ENCODE results near the gene OR4K1.
"Not testable (repeated sequence)": the region's sequence is repeated elsewhere in the genome, so short reads cannot be mapped to it uniquely, and the experiment has no call there.

Gene OR4K1

GRCh38 chr14:19930617-19931016, at the start of gene OR4K1:
Gene OR4K1 (plus strand): TSS chr14:19930917. CDS start chr14:19935667, 4,750 bp downstream.
- no peak for DNase-seq

- DNase-seq, result no peak
Measured at GRCh38 chr14:19895282-19895681, 35.4 kb upstream of the OR4K1 start.

GRCh38 chr14:19900999-19901398, 29.7 kb upstream of the OR4K1 start:
- DNase-seq, result no peak

DNA sequence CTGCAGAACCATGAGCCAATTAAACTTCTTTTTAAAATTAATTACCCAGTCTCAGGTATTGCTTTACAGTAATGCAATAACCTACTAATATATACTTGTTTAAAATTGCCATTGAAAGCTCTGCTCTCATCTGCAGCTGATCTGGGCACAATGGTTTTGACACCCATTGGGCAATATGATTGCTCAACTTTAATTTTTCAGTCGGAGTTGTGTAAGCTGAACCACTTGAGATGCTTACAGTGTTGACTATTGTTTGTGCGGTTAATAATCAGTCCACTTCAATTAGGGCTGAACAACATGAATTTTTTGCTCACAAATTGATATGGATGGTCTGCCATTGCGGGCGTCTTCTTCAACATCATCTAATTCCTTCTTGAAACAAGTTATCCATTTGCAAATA, 28.3 kb upstream of the OR4K1 start:
- no peak for DNase-seq

DNA sequence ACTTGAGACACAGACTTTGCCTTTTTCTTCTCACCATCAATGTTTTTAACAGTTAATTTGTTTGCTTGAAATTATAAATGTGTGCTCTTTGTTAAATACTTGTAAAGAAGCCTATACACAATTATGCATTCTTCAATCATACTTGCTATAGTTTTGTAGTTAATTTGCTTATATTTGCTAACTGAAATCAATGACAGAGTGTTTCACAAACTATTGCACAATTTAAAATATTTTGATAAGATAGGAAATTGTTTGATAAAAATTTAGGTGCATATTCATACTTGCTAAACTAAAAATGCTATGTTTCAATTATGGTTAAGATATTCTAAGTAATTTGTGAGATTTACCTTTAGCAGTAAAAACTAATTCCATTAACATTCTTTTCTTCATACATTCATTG, 24.1 kb upstream of the OR4K1 start:
- no peak for DNase-seq

- no peak for DNase-seq
Measured at GRCh38 chr14:19911114-19911513, 19.6 kb upstream of the OR4K1 start.

DNA sequence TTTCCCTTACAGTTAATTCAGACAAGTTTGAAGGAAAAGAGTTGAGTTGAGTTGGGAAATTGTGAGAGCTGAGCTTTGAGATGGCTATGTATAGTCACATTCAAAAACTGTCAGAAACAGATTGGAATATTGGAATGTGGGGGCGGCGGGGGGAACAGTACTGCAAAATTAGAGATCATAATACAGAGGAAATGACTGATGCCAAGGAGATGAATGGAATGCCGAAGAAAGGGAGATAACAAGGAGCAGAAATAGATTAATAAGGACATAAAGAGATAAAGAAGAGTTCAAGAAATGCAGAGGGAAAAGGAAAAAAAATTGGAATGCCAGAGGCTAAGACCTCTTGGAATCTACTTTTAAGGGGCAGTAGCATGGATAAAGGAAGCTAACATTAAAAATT, 13.5 kb upstream of the OR4K1 start:
- no peak for DNase-seq

DNA sequence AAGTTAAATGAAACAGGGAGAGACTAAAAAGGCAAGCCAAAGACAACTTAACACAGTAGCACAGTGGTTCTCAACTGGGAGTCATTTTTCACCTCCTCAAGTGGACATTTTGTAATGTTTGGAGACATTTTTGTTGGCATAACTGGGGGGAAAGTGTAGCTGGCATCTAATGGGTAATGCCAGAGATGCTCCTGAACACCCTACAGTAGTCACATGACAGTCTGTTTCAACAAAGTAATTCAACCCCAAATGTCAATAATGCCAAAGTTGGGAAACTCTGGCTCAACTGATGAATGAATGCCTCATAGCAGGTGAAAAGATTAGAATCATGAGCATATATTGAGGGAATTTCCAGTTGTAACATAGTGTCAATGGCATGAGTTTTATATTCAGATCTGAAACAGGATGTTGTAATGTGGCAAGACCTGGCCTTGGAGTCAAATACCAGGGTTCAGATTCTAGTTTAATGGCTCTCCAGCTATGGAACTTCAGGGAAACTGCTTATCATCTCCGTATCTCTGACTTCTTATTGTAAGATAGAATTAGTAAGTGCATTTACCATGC, 12.7 kb upstream of the OR4K1 start:
- no peak for DNase-seq

DNA sequence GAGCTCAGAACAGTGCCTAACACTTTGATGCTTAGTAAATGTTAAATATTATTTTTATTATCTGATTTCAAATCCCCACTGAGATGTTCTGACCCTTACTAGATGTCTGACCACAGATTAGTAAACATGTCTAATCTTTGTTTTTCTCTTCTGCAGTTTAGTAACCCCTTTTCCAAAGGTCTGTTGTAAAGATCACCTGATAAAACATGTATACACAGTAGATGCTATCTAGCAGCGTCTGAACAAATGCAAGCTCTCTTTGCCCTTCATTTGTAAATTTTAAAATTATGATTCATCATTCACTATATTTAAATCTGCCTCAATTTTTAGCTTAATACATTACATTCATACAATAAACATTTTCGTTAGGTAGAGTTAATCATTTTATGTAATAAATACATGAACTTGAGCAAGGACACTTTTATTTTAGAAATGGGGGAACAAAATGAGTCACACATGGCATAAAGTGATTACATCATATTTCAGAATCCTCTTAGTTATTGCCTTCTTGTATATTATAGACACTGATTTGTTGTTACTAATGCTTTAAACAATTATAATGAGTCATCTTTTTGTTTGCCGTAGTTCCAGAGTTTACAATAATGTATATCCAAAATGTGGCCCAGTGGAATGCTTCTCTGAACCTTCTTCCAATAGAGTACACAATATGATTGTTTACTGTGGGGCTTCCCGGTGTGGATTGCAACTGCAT, 12.0 kb upstream of the OR4K1 start:
- DNase-seq, result no peak

DNA sequence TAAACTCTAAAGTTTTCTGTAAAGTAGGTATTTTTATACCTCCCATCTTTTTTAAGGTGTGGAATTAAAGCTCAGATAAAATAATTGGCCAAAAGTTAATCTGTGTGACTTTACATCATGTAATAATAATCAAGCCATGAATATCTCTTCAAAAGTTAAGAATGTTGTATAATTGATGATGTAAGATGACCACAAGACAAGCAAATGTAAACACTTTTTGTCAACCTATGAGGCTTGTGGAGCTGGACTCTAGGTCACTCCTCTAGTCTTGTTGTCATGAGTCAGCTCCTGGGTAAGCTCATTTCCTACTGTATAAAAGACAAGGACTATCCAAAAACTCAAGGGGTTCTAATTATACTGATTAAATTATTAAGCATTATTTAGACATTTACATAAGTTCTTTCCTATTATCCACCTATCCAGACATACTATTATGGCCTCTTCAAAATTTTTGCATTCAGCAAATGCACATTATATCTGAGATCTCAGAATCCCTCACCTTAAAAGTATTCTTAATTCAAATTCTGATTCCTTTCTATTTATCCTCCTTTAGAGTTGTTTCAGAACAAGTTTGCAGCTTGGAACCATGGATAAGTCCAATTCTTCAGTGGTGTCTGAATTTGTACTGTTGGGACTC, 10.6 kb upstream of the OR4K1 start, which contains the start of gene OR4K5:
OR4K5 (plus strand) TSS at position 587 of the 637 bp plus-strand sequence; CDS start at position 587, 0 bp downstream.
- no peak for DNase-seq

GRCh38 chr14:19941668-19942067, 11.0 kb downstream of the OR4K1 start:
- no peak for DNase-seq

GRCh38 chr14:19947413-19948090, 16.8 kb downstream of the OR4K1 start:
- no peak for DNase-seq

DNA sequence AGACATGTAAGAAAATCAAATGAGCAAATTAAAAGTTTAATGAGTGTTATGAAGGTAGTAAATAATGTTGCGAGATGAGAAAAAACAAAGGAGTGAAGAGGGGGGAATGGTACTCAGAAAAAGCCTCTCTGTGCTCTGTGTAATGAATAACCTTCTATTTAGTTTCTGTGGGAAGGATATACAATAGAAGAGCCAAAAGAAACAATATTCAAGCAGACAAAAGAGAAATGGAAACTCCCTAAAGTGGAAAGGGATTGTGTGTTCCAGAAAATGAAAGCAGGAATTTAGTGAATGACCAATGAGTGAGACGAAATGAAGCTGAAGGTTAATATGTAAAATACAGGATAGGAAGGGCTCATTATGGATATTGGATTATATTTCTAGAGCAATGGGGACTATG, 18.5 kb downstream of the OR4K1 start:
- DNase-seq, result no peak

DNA sequence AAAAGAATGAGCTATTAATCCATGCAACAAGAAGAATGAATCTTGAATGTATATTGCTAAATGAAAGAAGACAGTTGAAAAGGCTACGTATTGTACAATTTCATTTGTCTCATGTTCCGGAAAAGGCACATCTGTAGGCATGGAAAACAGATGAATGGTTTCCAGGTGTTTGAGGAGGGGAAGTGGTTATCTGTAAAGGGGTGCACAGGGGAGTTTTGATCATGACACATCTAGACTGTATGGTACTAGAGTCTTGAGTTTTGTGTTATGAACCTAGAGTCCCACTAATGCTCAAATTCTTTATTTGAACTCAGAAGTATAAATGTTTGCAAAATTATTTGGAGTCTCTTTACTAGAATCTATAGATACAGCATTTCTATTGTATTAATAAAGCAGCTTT, 39.0 kb downstream of the OR4K1 start:
- DNase-seq, result not testable (repeated sequence)

GRCh38 chr14:19974844-19975243, 44.1 kb downstream of the OR4K1 start:
- no peak for DNase-seq

GRCh38 chr14:19975291-19975690, 44.6 kb downstream of the OR4K1 start, which contains the start of gene OR4K15:
Gene OR4K15 (plus strand): TSS chr14:19975591. CDS start chr14:19975591, 0 bp downstream.
- no peak for DNase-seq

All from activated CD4-positive, alpha-beta T cell treated with anti-CD3 and anti-CD28 coated beads, Interleukin-2, amount 50 U/mL, for 4 hours (primary cell).